ENCODE data around the gene TBXAS1. TPM values are rescaled to one million over a fixed set of nuclear protein-coding genes. Genes with fewer than 3 reads are reported as not detected.

Gene TBXAS1
- total and polyA plus RNA-seq, 2 of the 8 experiments (the other 6 are each of a cell fraction or from before 2014, with no cell fraction given): 0.86 to 2.1 TPM

GRCh38 chr7:139948587-139949335, 119.7 kb downstream of the TBXAS1 start (continued):
- TF ChIP-seq CHD7 (IDR thresholded peaks at IDR 0.05; ENCODE audit: insufficient replicate concordance, low read length) (no peak), POLR2A (IDR thresholded peaks at IDR 0.05; ENCODE audit: control extremely low read depth in 1 of 2, low read depth in 2 of 2, low read length in 2 of 2) (no peak), SAP30 (IDR thresholded peaks at IDR 0.05; ENCODE audit: insufficient read depth, insufficient replicate concordance, low read length) (no peak), CREB1 (IDR thresholded peaks at IDR 0.05) (no peak), CHD2 (IDR thresholded peaks at IDR 0.05; ENCODE audit: low read length) (no peak)

Data from H1 (cell line).